IPS-18c (cell line): ENCODE data around the gene NSG1.

Experiments used
- H3K4me3 ChIP-seq: 2 replicates; pipeline ENCODE4 v1.7.0; 2013; ENCODE audit warnings: low read depth, mild to moderate bottlenecking, low read length, moderate library complexity; ENCODE audit not compliant: insufficient read depth
- H3K9me3 ChIP-seq: one replicate; pipeline ENCODE4 v1.6.1; 2013; ENCODE audit warnings: mild to moderate bottlenecking, low read length, moderate library complexity; ENCODE audit not compliant: control insufficient read depth, insufficient read depth

NSG1 gene

GRCh38 chr4:4408132-4408523 lies 21.2 kb downstream of the NSG1 start:
- no peak overlapping the region for H3K4me3 ChIP-seq
- H3K9me3 ChIP-seq: no peaks in the 10 kb centered on the region

GRCh38 chr4:4408576-4409335 lies 21.9 kb downstream of the NSG1 start:
- no peak overlapping the region for H3K4me3 ChIP-seq
- H3K9me3 ChIP-seq: no peaks in the 10 kb centered on the region

DNA sequence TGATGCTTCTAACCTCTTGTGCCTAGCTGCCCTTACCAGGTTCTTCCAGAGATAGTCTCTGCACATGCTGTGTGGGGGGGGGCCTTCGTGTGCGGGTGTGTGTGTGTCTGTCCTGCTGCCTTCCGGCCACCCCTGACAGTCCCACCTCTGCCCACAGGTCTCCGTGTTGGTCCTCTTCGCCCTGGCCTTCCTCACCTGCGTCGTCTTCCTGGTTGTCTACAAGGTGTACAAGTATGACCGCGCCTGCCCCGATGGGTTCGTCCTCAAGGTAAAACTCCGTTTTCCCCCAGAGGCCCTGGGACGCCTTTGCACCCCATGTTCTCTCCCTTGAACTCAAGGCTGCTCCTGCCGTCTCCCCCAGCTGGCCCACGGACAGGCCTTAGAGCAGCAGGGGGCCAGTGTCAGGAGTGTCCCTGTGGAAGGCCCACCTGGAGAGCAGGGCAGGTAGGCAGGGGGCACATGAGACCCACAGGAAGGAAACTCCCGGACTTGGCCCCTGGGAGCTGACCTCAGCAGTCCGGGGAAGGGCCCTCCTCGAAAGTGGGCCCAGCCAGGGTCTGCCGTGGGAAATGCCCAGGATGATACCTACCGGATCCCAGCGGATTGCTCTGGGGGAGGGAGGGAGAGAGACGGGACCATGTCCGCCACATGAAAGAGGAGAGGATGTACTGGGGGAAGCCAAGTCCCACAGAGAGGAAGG lies 22.7 kb downstream of the NSG1 start:
- H3K9me3 ChIP-seq: no peaks in the 10 kb centered on the region
- no peak overlapping the region for H3K4me3 ChIP-seq

- Histone ChIP-seq H3K9me3 (no peaks in the 10 kb centered on the region), H3K4me3 (no peak overlapping the region)
Observed at GRCh38 chr4:4410271-4410670, 23.4 kb downstream of the NSG1 start.

GRCh38 chr4:4411906-4412305 lies 25.0 kb downstream of the NSG1 start:
- Histone ChIP-seq H3K4me3 (no peak overlapping the region), H3K9me3 (no peaks in the 10 kb centered on the region)

- no peaks in the 10 kb centered on the region for H3K9me3 ChIP-seq
Observed at GRCh38 chr4:4412641-4413372, 25.9 kb downstream of the NSG1 start.

GRCh38 chr4:4413373-4413725 lies 26.4 kb downstream of the NSG1 start:
- Histone ChIP-seq H3K9me3 (no peaks in the 10 kb centered on the region), H3K4me3 (no peak overlapping the region)

More at GRCh38 chr4:4412641-4413372, 25.9 kb downstream of the NSG1 start:
- no peak overlapping the region for H3K4me3 ChIP-seq

DNA sequence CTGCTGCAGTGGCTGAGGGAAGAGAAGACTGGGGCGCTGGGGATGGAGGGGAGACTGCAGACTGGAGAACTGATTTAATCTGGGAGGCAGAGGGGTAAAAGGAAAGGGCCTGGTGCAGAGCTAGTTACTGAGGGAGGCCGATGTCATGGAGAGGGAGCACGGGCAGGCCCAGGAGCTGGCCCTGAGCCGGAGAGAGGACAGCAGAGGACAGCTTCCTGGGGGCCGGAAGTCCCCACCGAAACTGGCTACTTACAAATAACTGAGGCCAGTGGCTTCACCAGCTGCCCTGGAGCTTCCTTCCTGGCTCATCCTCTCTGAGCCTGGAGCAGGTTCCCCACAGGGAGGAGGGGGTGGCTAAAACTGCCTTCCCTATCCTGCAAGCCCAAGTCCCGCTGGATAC lies 26.9 kb downstream of the NSG1 start:
- Histone ChIP-seq H3K4me3 (no peak overlapping the region), H3K9me3 (no peaks in the 10 kb centered on the region)

DNA sequence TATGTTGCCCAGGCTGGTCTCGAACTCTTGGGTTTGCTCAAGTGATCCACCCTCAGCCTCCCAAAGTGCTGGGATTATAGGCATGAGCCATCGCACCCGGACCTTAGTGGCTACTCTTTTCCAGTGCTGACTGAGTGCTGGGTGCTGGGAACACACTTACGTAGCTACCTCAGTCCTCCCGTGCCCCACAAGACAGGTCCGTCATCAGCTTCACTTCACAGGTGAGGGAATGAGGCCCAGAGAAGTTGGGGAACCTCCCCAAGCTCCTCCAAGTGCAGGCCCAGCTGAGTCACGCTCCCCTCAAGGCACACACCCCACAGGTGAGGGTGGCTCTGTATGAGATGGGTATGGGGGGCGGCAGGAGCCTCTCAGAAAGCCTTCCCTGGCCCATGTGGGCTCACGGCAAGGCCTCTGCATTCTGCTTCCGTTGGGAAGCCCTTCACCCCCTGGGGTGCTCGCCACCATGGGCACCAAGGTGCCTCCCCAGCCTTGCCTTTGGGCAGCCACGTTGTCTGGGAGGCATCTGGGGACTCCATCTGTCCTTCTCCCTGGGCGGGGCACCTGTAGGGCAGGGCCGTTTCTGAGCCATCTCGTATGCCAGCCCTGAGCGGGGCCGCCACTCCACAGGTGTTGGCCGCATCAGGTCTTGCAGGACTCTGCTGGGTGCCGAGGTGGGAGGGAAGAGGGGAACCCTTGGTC lies 28.4 kb downstream of the NSG1 start:
- H3K9me3 ChIP-seq: no peaks in the 10 kb centered on the region
- no peak overlapping the region for H3K4me3 ChIP-seq

DNA sequence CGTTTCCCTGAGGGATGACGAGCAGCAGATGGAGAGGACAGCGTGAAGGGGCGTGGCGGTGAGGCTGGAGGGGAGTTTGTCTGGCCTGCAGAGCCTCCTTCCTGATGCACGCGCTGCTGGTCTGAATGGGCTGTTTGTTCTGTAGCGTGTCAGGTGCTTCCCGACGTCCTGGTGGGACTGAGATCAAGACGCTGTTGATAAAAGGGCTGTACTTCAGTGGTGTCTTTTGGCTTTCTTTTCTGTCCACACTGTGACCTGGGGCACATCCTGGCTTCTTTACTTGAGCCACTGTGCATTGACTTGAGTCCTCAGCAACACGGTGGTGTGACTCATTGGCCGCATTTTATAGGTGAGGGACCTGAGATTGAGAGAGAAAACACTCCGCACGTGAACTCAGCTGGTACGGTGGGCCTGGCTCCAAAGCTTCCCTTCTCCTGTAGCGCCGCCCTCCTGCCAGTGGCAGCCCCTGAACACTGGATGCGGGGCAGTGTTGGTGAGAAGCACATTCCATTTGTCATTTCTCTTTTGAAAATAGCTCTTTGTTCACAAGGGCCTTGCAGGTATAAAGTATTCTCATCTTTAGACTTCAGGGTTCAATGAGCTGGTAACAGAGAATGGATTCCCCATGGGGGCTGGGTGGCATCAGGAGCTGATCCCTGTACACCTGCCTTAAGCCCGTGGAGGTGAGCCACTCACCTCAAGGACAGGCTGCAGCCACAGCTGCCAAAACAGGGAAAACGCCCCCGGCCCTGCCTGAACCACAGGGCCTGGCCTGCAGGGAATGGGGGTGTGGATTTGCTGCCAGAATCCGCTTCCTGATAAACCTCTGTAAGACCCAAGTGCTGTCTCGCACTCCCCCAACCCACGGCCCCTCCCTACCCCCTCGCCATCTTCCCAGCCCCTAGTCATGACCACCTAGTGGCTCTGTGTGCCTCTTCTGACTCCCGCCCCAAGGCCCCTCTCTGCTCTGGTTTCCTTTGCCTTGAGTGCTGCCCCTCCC lies 29.2 kb downstream of the NSG1 start:
- Histone ChIP-seq H3K4me3 (no peak overlapping the region), H3K9me3 (no peaks in the 10 kb centered on the region)

GRCh38 chr4:4416981-4417380 lies 30.1 kb downstream of the NSG1 start:
- no peak overlapping the region for H3K4me3 ChIP-seq
- no peaks in the 10 kb centered on the region for H3K9me3 ChIP-seq

GRCh38 chr4:4417886-4418285 lies 31.0 kb downstream of the NSG1 start:
- H3K9me3 ChIP-seq: no peaks in the 10 kb centered on the region
- no peak overlapping the region for H3K4me3 ChIP-seq

DNA sequence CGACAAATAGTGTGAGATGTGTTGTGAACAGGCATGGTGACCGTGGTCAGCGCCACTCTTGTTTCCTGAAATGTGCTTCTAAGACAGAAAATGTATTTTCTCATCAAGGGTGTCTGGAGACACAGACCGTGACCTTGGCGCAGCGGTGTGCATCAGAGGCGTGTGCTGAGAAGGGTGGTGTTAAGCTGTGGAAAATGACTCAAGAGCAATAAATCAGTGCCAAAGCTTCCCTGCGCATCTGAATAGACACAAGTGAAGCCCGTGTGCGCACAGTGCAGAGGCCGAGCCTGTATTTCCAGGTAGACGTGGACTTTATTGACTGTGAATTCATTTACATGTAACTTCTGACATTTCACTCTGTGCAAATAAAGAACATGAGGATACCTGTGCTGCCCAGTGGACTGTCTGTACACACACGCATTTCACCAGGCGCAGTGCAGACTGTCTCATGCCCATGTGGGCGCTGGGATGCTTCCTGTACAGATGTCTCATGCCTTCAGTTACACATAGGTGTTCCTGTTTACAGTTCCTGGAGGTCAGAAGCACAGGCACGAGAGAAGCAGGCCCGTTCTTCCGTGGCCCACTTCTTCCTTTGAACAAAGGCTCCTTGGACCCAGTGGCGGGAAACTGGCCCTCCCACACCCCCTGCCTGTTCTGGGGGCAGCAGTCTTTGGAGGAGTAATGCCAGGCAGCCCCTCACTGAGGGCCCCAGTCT lies 31.9 kb downstream of the NSG1 start:
- no peaks in the 10 kb centered on the region for H3K9me3 ChIP-seq

GRCh38 chr4:4419896-4420295 lies 33.0 kb downstream of the NSG1 start:
- no peaks in the 10 kb centered on the region for H3K9me3 ChIP-seq
- no peak overlapping the region for H3K4me3 ChIP-seq

More for the DNA sequence above, 31.9 kb downstream of the NSG1 start:
- no peak overlapping the region for H3K4me3 ChIP-seq

DNA sequence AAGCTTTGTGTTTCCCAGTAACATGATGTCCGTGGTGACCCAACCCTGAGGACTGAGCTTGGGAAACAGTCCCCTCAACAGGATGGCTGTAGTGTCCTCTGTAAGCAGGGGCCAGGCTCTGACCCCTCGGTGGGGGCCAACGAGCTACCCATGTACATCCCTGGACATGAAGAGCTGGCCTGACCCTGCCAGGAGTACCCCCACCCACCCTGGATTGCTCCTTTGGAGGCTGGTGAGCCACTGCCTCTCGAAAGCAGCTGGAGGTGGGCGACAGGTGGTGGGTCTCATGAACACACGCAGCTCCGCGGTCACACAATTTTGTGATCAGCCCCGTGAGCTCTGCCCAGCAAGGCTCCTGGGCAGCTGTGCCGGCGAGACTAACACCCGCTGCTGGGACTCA lies 33.5 kb downstream of the NSG1 start:
- Histone ChIP-seq H3K4me3 (no peak overlapping the region), H3K9me3 (no peaks in the 10 kb centered on the region)

GRCh38 chr4:4421356-4421755 lies 34.5 kb downstream of the NSG1 start:
- no peaks in the 10 kb centered on the region for H3K9me3 ChIP-seq
- H3K4me3 ChIP-seq: no peak overlapping the region
